ENCODE results near the gene LIMK2.

DNA sequence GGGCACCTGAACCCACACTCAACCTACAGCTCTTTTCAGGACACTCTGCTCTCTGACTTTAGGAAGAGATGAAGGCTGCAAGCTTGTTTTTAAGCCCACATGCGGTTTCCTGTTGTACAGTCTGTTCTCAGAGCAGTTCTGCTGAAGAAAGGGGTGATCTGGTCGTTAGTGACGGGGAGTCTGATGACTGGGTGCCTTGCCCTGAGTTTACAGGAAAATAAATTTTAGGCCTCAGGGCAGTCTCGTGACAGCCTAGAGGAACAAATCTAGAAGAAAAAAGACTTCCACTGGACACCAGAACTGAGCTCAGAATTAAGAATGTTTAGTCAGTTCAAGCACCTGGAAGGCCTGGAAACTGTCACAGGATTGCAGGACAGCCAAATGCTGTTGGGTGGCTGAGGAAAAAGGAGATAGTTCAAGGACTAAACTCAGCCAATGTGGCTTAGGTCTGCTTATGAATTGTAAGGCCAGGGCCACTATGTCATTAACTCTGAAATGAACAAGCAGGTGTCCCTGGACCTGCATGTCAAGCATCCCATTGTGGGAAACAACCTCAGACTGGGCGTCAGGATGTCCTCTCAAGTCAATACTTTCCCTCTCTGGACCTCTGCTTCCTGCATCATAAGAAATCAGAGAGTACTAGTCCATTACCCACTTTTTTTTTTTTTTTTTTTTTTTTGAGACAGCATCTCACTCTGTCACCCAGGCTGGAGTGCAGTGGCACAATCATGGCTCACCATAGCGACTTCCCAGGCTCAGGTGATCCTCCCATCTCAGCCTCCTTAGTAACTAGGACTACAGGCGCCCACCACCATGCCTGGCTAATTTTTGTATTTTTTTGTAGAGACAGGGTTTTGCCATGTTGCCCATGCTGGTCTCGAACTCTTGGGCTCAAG, 74.5 kb downstream of the LIMK2 start:
- TF ChIP-seq, protein P1, sequence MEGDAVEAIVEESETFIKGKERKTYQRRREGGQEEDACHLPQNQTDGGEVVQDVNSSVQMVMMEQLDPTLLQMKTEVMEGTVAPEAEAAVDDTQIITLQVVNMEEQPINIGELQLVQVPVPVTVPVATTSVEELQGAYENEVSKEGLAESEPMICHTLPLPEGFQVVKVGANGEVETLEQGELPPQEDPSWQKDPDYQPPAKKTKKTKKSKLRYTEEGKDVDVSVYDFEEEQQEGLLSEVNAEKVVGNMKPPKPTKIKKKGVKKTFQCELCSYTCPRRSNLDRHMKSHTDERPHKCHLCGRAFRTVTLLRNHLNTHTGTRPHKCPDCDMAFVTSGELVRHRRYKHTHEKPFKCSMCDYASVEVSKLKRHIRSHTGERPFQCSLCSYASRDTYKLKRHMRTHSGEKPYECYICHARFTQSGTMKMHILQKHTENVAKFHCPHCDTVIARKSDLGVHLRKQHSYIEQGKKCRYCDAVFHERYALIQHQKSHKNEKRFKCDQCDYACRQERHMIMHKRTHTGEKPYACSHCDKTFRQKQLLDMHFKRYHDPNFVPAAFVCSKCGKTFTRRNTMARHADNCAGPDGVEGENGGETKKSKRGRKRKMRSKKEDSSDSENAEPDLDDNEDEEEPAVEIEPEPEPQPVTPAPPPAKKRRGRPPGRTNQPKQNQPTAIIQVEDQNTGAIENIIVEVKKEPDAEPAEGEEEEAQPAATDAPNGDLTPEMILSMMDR (IDR thresholded peaks at IDR 0.05), result no peak
- TF ChIP-seq POLR2AphosphoS5 (IDR thresholded peaks at IDR 0.05) (no peak), POLR2A (IDR thresholded peaks at IDR 0.05) (no peak), EP300 (IDR thresholded peaks at IDR 0.05) (no peak)

All from suprapubic skin (tissue), 4 donors.